DMS 273 (cell line): ENCODE data around the gene ZNF300.
A peak's percentile ranks its signal among the peaks of the same experiment; 100 is the strongest.
"Not testable (repeated sequence)": the region's sequence is repeated elsewhere in the genome, so short reads cannot be mapped to it uniquely, and the experiment has no call there.

Source experiments
- DNase-seq: peaks from one replicate; lab custom pipeline; 2025; ENCODE audit not compliant: unreplicated experiment; lab: John Stamatoyannopoulos, UW

ZNF300 gene

DNA sequence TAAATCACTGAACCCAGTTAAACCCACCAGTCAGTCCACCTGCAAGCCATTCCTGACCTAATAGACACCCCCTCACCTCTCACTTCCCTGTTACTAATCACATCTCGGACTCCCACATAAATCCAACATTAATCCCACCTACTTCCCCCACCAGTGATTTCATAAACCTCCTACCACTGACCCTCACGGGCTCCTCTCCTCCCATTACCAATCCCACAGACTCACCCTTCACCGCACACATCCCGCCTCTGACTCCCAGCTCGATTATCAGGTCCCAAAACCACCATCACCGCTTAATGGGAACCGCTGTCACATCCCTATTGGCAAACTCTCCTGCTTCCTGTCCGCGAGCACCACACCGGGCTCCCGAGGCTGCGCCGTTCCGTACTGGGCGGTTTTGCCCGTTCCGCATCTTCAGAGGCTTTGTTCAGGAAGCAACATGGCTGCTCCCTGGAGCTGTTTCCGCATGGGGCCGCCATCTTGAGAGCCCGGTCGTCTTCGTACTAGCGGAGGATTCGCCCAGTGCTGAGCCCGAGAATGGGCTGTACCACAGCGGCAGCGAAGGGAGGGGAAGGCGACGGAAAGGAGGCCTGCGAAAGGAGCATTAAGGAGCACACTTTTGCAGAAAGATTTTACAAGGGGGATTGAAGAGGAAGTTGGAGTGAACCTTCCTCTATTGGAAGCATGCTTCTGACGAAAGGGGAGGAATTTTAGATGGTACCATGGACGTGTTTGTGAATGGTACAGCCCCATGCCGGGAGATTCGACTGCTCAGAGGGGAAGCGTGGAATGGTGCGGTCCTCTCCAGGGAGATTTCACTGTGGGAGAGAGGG is at the start of gene ZNF300:
TSS of gene ZNF300 (minus strand) at position 502 of the 833 bp plus-strand sequence. CDS start 1,825 bp downstream, outside the sequence.
- DNase-seq = peak; percentile 98

- no peak for DNase-seq
Measured at GRCh38 chr5:150948539-150948938, 43.8 kb upstream of the ZNF300 start.

DNA sequence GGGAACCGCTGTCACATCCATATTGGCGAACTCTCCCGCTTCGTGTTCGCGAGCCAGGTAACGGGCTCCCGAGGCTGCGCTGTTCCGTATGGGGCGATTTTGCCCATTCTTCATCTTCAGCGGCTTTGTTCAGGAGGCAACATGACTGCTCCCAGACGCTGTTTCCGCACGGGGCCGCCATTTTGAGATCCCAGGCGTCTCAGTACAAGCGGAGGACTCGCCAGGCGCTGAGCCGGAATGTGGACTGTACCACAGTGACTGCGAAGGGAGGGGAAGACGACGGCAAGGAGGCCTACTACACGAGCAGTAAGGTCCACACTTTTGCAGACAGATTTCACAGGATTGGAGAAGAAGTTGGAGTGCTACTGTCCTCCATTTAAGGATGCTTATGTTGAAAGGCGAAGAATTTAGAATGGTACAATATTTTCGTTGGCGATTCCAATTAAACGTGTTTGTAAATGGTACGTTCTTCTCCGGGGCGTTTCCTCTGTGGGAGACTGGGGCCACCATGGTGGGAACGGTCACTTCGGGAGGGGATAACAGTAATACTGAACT is 41.6 kb upstream of the ZNF300 start:
- DNase-seq = no peak

GRCh38 chr5:150945947-150946346 is 41.2 kb upstream of the ZNF300 start:
- no peak for DNase-seq

GRCh38 chr5:150945486-150945885 is 40.7 kb upstream of the ZNF300 start:
- DNase-seq = no peak

- DNase-seq = no peak
Measured at GRCh38 chr5:150931368-150931965, 26.7 kb upstream of the ZNF300 start.

DNA sequence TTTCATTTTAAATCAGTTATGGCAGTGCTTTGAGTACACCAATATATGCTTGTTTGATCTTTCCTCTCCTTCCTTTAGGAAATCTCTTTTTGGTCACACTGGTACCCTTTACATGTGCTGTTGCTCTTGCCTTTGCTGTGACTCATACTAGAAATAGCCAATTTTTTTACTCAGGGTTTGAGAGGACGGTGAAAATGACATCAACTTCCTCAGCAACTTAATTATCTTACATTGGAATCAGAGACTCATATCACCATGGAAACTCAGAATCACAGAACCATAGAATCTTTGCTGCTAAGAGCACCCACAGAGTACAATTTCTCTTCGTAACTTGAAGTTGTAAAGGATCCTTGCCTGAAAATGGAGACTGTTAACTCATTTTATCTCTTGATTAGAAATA is 13.8 kb upstream of the ZNF300 start:
- DNase-seq = no peak

- no peak for DNase-seq
Measured at GRCh38 chr5:150912312-150912814, 7.6 kb upstream of the ZNF300 start.

DNA sequence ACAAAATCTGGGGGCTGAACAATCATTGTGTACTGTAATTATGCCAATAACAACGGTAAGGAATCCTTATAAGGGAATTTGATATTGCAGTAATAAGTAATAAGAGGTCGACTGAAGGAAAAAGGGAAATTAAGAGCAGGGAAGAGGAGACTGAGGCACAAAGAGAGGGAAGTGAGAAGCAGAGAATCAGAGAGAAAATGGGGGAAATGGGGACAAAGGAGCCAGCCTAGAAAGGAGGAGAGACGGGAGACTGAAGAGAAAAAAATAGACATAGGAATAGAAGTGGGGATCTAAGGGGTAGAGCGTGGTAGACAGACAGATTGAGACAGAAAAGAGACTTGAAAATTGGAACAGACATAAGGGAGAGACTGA is 518 bp upstream of the ZNF300 start:
- DNase-seq = no peak

DNA sequence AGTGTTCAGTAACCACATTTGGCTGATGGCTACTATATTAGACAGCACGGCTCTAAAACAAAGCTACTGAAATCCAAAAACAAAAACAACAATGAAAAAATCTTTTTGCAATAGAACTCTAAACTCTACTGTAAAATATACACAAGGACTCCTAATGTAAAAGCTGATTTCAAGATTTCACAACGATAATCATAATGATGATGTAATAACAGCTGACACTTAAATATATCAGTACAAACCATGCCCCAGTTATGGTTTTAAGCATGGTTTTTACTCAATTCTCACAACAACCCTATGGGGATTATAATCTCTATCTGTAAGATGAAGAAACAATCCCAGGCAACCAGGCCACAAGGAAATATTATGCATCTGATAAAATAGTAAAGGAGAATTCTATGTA is 3.3 kb downstream of the ZNF300 start:
- no peak for DNase-seq

DNA sequence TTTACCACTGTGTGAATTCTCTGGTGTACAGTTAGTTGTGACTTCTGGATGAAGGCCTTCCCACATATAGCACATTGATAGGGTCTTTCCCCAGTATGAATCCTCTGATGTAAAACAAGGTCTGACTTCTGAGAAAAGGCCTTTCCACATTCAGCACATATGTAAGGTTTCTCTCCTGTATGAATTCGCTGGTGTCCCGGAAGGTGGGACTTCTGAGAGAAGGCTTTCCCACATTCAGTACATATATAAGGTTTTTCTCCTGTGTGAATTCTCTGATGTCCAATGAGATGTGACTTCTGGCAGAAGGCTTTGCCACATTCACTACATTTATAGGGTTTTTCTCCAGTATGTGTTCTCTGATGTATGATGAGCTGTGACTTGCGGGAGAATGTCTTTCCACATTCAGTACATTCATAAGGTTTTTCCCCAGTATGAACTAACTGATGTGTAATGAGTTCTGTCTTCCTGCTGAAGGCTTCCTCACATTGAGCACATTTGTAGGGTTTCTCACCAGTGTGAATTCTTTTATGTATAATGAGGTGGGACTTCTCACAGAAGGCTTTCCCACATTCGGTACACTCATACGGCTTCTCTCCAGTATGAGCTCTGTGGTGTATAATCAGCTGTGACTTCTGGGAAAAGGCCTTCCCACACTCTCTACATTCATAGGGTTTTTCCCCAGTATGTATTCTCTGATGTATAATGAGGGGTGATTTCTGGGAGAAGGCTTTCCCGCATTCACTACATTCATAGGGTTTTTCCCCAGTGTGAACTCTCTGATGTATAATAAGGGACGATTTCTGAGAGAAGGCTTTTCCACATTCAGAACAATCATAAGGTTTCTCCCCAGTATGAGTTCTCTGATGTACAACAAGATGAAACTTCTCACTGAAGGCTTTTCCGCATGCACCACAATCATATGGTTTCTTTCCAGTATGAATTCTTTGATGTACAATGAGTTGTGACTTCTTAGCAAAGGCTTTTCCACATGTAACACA is 9.1 kb downstream of the ZNF300 start:
- DNase-seq = no peak

GRCh38 chr5:150879358-150879757 is 25.4 kb downstream of the ZNF300 start:
- DNase-seq = no peak

GRCh38 chr5:150862070-150862469 is 42.7 kb downstream of the ZNF300 start:
- no peak for DNase-seq

- DNase-seq = no peak
Measured at GRCh38 chr5:150860246-150860821, 44.4 kb downstream of the ZNF300 start.

DNA sequence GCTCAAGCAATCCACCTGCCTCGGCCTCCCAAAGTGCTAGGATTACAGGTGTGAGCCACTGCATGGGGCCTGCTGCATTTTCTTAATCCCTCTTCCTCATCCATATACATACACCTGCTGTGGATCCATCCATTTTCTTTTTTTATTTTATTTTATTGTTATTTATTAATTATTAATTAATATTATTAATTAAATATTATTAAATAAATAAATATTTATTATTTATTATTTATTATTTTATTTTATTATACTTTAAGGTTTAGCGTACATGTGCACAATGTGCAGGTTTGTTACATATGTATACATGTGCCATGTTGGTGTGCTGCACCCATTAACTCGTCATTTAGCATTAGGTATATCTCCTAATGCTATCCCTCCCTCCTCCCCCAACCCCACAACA is 48.1 kb downstream of the ZNF300 start:
- DNase-seq = not testable (repeated sequence)

DNA sequence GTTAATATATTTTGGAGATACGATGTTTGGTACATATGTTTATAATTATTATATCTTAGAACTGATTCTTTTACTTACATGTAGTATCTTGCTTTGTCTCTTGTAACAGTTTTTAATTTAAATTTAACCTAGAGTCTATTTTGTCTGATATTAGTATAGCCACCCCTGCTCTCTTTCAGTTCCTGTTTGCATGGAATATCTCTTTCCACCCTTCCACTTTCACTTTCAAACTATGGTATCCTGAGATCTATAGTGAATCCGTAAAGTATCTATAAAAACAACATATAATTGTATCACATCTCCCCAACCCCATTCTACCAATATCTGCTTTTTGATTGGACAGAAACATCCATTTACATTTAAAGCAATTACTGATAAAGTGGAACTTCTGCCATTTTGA is 51.2 kb downstream of the ZNF300 start:
- DNase-seq = no peak

DNA sequence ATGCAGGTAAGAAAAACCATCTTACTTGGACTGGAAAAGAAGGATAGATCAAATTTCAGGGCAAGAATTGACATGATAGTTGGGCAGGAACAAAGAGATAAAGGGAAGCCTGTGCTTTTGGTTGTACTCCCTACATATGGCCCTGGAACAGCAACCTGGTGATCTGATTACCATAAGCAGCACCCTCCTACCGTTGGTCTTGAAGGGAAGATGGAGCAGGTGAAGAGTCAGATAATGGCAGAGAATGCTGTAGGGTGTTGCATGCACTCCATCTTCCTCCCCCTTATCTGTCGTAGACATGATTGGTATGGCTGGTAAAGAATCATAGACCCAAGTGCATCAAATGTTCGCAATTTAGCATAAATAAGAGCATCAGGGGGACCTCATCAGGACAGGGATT is 53.7 kb downstream of the ZNF300 start:
- no peak for DNase-seq

DNA sequence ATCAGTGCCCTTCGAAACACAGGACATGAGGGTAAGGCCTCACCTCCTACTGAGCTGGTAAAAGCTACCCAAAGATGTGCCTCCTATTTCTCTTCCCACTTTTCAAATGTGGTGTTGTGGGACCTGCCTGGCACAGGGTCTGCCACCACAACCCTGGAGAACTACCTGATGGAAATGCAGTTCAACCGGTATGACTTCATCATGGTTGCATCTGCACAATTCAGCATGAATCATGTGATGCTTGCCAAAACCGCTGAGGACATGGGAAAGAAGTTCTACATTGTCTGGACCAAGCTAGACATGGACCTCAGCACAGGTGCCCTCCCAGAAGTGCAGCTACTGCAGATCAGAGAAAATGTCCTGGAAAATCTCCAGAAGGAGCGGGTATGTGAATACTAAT is 56.5 kb downstream of the ZNF300 start:
- DNase-seq = no peak

- DNase-seq = no peak
Measured at GRCh38 chr5:150847334-150847695, 57.5 kb downstream of the ZNF300 start.

DNA sequence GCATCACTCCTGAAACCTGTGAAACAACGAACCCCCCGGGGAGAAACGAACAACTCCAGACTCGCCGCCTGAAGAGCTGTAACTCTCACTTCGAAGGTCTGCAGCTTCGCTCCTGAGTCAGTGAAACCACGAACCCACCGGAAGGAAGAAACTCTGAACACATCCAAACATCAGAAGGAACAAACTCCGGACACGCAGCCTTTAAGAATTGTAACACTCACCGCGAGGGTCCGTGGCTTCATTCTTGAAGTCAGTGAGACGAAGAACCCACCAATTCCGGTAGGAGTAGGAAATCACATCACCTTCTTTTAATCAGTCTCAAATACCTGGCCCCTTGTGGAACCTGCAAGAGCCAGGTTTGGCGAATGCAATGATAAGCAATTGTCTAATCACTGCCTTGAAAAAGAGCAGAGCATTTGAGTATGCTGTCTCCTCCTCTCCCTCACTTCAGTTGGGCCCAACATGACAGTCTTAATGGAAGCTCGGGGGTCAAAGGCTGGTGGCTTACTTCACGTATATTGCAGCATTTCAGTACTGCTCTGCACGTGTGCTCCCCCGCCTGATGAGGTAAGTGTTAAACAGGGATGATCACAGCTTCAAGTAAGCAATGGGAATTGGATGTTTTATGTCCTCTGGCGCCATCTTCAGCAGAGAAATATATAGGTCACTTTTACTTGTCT is 58.0 kb downstream of the ZNF300 start:
- DNase-seq = peak; percentile 88
